ENCODE data around the gene HFM1. TPM values are rescaled to one million over a fixed set of nuclear protein-coding genes. Genes with fewer than 3 reads are reported as not detected.

Gene HFM1
- total and polyA plus RNA-seq, 2 experiments from 2014 or later, result 1.5 to 5.2 TPM

GRCh38 chr1:91243171-91243570 is 161.5 kb downstream of the HFM1 start:
- H2AFZ ChIP-seq, result no peak overlapping the region
- no peaks in the 10 kb centered on the region for H4K20me1 ChIP-seq (replicated peaks; ENCODE audit: insufficient read depth)
- no peak overlapping the region for H3K4me3 ChIP-seq
- H3K9me2 ChIP-seq (ENCODE audit: insufficient read depth), result no peaks in the 10 kb centered on the region
- no peak overlapping the region for H3K4me3 Mint-ChIP-seq
- no peaks in the 10 kb centered on the region for H3K27me3 ChIP-seq (ENCODE audit: insufficient read depth)
- H3K79me2 ChIP-seq (replicated peaks; ENCODE audit: insufficient read depth), result no peaks in the 10 kb centered on the region
- TF ChIP-seq CREB1 (CRISPR knock-in tag; IDR thresholded peaks at IDR 0.05; ENCODE audit: low read depth) (no peak), POLR2AphosphoS5 (IDR thresholded peaks at IDR 0.05; ENCODE audit: low read depth) (no peak), REST (IDR thresholded peaks at IDR 0.05; ENCODE audit: unreplicated experiment) (no peak), STAT1 (IDR thresholded peaks at IDR 0.05; ENCODE audit: unreplicated experiment) (no peak), JUNB (IDR thresholded peaks at IDR 0.05; ENCODE audit: unreplicated experiment) (no peak), ZNF114 (CRISPR knock-in tag; IDR thresholded peaks at IDR 0.05) (no peak), ZNF331 (CRISPR knock-in tag; IDR thresholded peaks at IDR 0.05; ENCODE audit: low read depth) (no peak)
- no peak overlapping the region for H3K27ac Mint-ChIP-seq
- no peaks in the 10 kb centered on the region for H3K9me3 Mint-ChIP-seq
- no peak overlapping the region for H3K4me2 ChIP-seq
- H3K4me1 Mint-ChIP-seq, result peaks cover 11% of the 10 kb centered on the region
- peaks cover 2% of the 10 kb centered on the region for H3K27me3 Mint-ChIP-seq (ENCODE audit: insufficient read depth, low read depth, poor library complexity)
- DNase-seq (ENCODE audit: low spot score) (no peak), ATAC-seq (no peak)
- H3K4me1 ChIP-seq (ENCODE audit: insufficient read depth), result peaks cover 10% of the 10 kb centered on the region
- H3F3A ChIP-seq (replicated peaks; ENCODE audit: low read depth), result no peaks in the 10 kb centered on the region
- H3K36me3 Mint-ChIP-seq (ENCODE audit: low read depth), result no peaks in the 10 kb centered on the region
- H3K27ac ChIP-seq (ENCODE audit: low read depth), result no peak overlapping the region
- H3K36me3 ChIP-seq (ENCODE audit: insufficient read depth), result no peaks in the 10 kb centered on the region

- DNase-seq (ENCODE audit: low spot score) (no peak), ATAC-seq (no peak)
- peaks cover 4% of the 10 kb centered on the region; the same call in 1 of the 2 replicates for H3K9me2 ChIP-seq (ENCODE audit: insufficient read depth)
- H3K27me3 ChIP-seq (ENCODE audit: insufficient read depth), result no peaks in the 10 kb centered on the region
- 0 out of 2 replicates have a peak, but pooled peaks cover 4% of the 10 kb centered on the region for H3K36me3 ChIP-seq (ENCODE audit: insufficient read depth)
- TF ChIP-seq STAT1 (IDR thresholded peaks at IDR 0.05; ENCODE audit: unreplicated experiment) (no peak), ETS1 (IDR thresholded peaks at IDR 0.05) (no peak), CTCF (conservative IDR thresholded peaks at IDR 0.05; ENCODE audit: low read depth in 2 of 2) (no peak), ZNF114 (CRISPR knock-in tag; IDR thresholded peaks at IDR 0.05) (no peak), REST (IDR thresholded peaks at IDR 0.05; ENCODE audit: unreplicated experiment) (no peak), NANOG (IDR thresholded peaks at IDR 0.05; ENCODE audit: borderline replicate concordance) (no peak), JUNB (IDR thresholded peaks at IDR 0.05; ENCODE audit: unreplicated experiment) (no peak), CREB1 (CRISPR knock-in tag; IDR thresholded peaks at IDR 0.05; ENCODE audit: low read depth) (no peak)
- no peaks in the 10 kb centered on the region for H4K20me1 ChIP-seq (replicated peaks; ENCODE audit: insufficient read depth)
- H3K4me1 ChIP-seq (ENCODE audit: insufficient read depth), result no peaks in the 10 kb centered on the region
- no peaks in the 10 kb centered on the region for H3K4me1 Mint-ChIP-seq
- no peaks in the 10 kb centered on the region for H3F3A ChIP-seq (replicated peaks; ENCODE audit: low read depth)
- H3K9me3 Mint-ChIP-seq, result peaks cover 6% of the 10 kb centered on the region; the same call in 2 of the 3 replicates
- no peaks in the 10 kb centered on the region for H3K79me2 ChIP-seq (replicated peaks; ENCODE audit: insufficient read depth)
- H3K4me2 ChIP-seq, result no peak overlapping the region
- H3K4me3 ChIP-seq, result no peak overlapping the region
- H2AFZ ChIP-seq, result no peak overlapping the region
- peaks cover 6% of the 10 kb centered on the region; the same call in 2 of the 3 replicates for H3K36me3 Mint-ChIP-seq (ENCODE audit: low read depth)
- H3K27me3 Mint-ChIP-seq (ENCODE audit: insufficient read depth, low read depth, poor library complexity), result no peaks in the 10 kb centered on the region
- H3K4me3 Mint-ChIP-seq, result no peak overlapping the region
- no peak overlapping the region for H3K27ac Mint-ChIP-seq
- H3K27ac ChIP-seq (ENCODE audit: low read depth), result no peak overlapping the region
Observed at GRCh38 chr1:91234181-91234580, 170.5 kb downstream of the HFM1 start.

Measured in GM23338 (cell line).